Colonic mucosa (tissue), 4 donors: ENCODE measurements around the gene DMD. TPM values are rescaled to one million over a fixed set of nuclear protein-coding genes. Genes with fewer than 3 reads are reported as not detected.

Experiments used
- DNase-seq: peaks from one replicate; pipeline ENCODE4 v3.0.0-alpha.2; 2020
- H3K27ac ChIP-seq: fragments of 200-600 bp; one replicate; pipeline ENCODE4 v1.8.0; 2021
- H3K27me3 ChIP-seq: fragments of 200-600 bp; one replicate; pipeline ENCODE4 v1.8.0; 2021
- H3K36me3 ChIP-seq: fragments of 200-600 bp; one replicate; pipeline ENCODE4 v1.8.0; 2021
- H3K4me1 ChIP-seq: fragments of 200-600 bp; one replicate; pipeline ENCODE4 v1.8.0; 2021; ENCODE audit warnings: mild to moderate bottlenecking
- H3K4me3 ChIP-seq: fragments of 200-600 bp; one replicate; pipeline ENCODE4 v1.8.0; 2021
- H3K9ac ChIP-seq, 2 donors: one replicate each; pipeline ENCODE4 v1.7.0; 2013; ENCODE audit warnings: control low read depth in 2 of 2, low read depth in 2 of 2, low read length in 2 of 2
- H3K9me3 ChIP-seq: fragments of 200-600 bp; one replicate; pipeline ENCODE4 v1.8.0; 2021
- intact Hi-C: fragments of 100-400 bp; cut with DNase I; formaldehyde crosslinking; loops from one replicate; pipeline ENCODE4 v1.14.1; 2022
- total RNA-seq, 2 donors: library from RNA; stranded (reverse); fragmentation: NEBNext Ultra II Directional in 1 of 2; extraction: Animal tissue kit (Norgen Biotek cat#: 25700) in 1 of 2; gene quantifications; one replicate each; pipeline ENCODE4 v1.2.1, GENCODE V29; 2021
- TF ChIP-seq, protein P1 (sequence below): fragments of 200-600 bp; IDR thresholded peaks from one replicate; pipeline ENCODE4 v1.8.0; 2022; ENCODE audit warnings: antibody characterized with exemption, mild to moderate bottlenecking
- donor health status: healthy.
- donor health status: DM: no; HTN: no; CAD: no.
- donor health status: DM: no; HTN: no; CAD: no.

The DMD gene
- total RNA-seq, 2 donors from 2014 or later, result 7.3 to 24.5 TPM

DNA sequence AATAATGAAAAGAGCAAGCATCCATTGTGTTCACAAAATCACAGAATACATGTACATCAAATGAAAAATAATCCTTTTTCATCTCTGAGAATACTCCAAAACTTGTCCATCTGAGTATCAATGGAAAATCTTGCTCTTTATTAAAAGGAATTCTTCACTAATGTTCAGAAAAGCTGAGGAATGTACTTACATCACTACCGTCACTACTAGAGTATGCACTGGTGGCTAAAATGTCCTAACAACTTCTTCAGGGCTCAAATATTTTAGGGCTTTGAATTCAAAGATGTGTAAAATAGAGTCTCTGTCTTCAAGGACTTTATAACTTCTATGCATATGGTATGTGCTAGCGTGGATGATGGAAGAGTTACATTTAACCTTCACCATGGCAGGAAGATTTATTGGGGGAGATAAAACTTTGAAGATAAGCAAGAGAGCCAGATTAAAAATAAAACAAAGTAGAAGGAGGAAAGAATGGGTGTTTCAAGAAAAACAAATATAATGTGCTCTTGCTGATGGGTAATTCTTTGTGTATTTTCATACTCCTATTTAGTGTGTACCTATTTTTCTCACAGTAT lies 55.1 kb downstream of the DMD start:
- Histone ChIP-seq H3K27me3 (no peaks in the 10 kb centered on the region), H3K4me3 (no peak overlapping the region), H3K9me3 (no peaks in the 10 kb centered on the region), H3K36me3 (no peaks in the 10 kb centered on the region), H3K4me1 (no peaks in the 10 kb centered on the region), H3K9ac (no peak overlapping the region), H3K27ac (no peak overlapping the region)
- intact Hi-C loops, result no loop called here
- TF ChIP-seq, protein P1, sequence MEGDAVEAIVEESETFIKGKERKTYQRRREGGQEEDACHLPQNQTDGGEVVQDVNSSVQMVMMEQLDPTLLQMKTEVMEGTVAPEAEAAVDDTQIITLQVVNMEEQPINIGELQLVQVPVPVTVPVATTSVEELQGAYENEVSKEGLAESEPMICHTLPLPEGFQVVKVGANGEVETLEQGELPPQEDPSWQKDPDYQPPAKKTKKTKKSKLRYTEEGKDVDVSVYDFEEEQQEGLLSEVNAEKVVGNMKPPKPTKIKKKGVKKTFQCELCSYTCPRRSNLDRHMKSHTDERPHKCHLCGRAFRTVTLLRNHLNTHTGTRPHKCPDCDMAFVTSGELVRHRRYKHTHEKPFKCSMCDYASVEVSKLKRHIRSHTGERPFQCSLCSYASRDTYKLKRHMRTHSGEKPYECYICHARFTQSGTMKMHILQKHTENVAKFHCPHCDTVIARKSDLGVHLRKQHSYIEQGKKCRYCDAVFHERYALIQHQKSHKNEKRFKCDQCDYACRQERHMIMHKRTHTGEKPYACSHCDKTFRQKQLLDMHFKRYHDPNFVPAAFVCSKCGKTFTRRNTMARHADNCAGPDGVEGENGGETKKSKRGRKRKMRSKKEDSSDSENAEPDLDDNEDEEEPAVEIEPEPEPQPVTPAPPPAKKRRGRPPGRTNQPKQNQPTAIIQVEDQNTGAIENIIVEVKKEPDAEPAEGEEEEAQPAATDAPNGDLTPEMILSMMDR, result no peak
- DNase-seq, result no peak

DNA sequence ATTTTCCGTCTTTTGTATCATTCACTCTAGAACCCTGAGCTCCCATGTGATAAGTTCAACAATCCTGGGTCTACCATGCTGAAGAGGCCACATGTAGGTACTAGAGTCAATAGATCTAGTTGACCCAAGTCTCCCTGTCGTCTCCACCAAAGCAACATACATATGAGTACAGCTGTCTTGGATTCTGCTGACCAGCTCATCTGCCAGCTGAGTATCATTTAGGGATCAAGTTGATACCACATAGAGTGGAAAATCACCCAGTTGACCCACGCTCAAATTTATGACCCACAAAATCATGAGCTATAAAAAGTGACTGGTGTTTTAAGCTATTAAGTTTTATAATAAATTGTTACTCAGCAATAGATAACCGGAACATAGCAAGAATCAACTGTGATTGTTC lies 61.8 kb downstream of the DMD start:
- H3K36me3 ChIP-seq, result no peaks in the 10 kb centered on the region
- H3K4me3 ChIP-seq, result no peak overlapping the region
- no peak overlapping the region for H3K27ac ChIP-seq
- DNase-seq, result no peak
- intact Hi-C loops, result no loop called here
- H3K27me3 ChIP-seq, result no peaks in the 10 kb centered on the region
- TF ChIP-seq, protein P1, result no peak
- no peak overlapping the region for H3K9ac ChIP-seq
- H3K9me3 ChIP-seq, result no peaks in the 10 kb centered on the region
- H3K4me1 ChIP-seq, result no peaks in the 10 kb centered on the region

DNA sequence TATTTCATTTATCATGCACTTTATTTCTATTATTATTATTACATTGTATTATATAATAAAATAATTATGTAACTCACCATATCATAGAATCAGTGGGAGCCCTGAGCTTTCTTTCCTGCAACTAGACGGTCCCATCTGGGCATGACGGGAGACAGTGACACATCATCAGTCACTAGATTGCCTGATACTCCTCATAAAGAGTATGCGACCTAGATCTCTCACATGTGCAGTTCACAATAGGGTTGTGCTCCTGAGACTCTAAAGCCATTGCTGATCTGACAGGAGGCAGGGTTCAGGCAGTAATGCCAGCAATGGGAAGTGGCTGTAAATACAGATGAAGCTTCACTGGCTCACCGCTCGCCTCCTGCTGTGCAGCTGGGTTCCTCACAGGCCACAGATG lies 62.3 kb downstream of the DMD start:
- Histone ChIP-seq H3K4me1 (no peaks in the 10 kb centered on the region), H3K4me3 (no peak overlapping the region), H3K27me3 (no peaks in the 10 kb centered on the region), H3K36me3 (no peaks in the 10 kb centered on the region), H3K9ac (no peak overlapping the region), H3K9me3 (no peaks in the 10 kb centered on the region), H3K27ac (no peak overlapping the region)
- intact Hi-C loops, result no loop called here
- DNase-seq, result no peak
- TF ChIP-seq, protein P1, result no peak

DNA sequence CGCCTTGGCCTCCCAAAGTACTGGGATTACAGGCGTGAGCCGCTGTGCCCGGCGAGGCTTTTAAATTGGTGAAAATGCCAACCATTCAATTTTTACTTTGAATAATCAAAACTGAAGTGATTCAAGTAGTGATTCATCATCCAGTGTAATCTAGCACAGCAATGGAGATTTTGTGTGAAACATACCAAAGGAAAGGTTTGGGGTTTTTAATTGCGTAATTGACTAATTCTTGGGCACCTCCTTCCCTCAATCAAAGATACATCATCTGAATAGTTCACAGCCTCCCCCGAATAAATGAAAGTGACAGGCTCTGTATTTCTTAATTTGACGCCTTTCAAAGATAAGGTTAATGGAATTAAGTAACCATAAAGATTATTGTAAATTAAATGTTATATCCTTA lies 69.0 kb downstream of the DMD start:
- H3K9ac ChIP-seq, result no peak overlapping the region
- H3K9me3 ChIP-seq, result no peaks in the 10 kb centered on the region
- intact Hi-C loops, result no loop called here
- no peak overlapping the region for H3K27ac ChIP-seq
- no peak overlapping the region for H3K4me3 ChIP-seq
- TF ChIP-seq, protein P1, result no peak
- H3K4me1 ChIP-seq, result no peaks in the 10 kb centered on the region
- no peak for DNase-seq
- no peaks in the 10 kb centered on the region for H3K27me3 ChIP-seq
- no peaks in the 10 kb centered on the region for H3K36me3 ChIP-seq

DNA sequence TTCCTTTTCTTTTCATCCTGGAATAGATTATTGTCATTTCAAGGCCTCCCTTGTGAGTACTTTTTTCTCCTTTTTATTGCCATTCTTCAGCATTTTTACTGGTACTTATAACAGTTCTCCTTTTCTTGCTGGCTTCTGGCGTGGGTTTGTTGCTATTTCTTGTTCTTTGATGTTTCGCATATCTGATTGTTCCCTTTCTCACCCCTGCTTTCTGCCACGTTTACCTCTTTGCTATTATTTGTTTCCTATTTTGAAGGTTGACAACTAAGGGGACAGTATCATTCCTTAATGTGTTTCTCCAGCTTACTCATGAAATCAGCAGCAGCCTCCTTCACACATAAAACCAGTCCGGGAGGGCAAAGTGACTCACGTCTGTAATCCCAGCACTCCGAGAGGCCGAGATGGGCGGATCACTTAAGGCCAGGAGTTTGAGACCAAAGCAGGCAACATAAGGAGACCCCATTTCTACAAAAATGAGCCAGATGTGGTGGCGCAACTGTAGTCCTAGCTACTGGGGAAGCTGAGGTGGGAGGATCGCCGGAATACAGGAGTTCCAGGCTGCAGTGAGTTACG lies 72.6 kb downstream of the DMD start:
- Histone ChIP-seq H3K27ac (no peak overlapping the region), H3K27me3 (no peaks in the 10 kb centered on the region), H3K4me3 (no peak overlapping the region), H3K9me3 (no peaks in the 10 kb centered on the region), H3K9ac (no peak overlapping the region), H3K4me1 (no peaks in the 10 kb centered on the region), H3K36me3 (no peaks in the 10 kb centered on the region)
- TF ChIP-seq, protein P1, result no peak
- intact Hi-C loops, result no loop called here
- DNase-seq, result no peak
